HG02623 (cell line): ENCODE measurements around the gene BBS9.

Experiments
- ATAC-seq: cut with Tn5 transposase; IDR thresholded peaks from one replicate; pipeline ENCODE4 v1.9.1; 2021; ENCODE audit warnings: moderate library complexity; ENCODE audit not compliant: unreplicated experiment

The BBS9 gene

GRCh38 chr7:33351709-33352108, 222.3 kb downstream of the BBS9 start:
- no peak for ATAC-seq

- ATAC-seq: no peak
Measured at GRCh38 chr7:33354201-33354600, 224.8 kb downstream of the BBS9 start.

- no peak for ATAC-seq
Measured at GRCh38 chr7:33355386-33355785, 226.0 kb downstream of the BBS9 start.

- ATAC-seq: no peak
Measured at GRCh38 chr7:33356336-33356735, 227.0 kb downstream of the BBS9 start.

GRCh38 chr7:33357846-33358245, 228.5 kb downstream of the BBS9 start:
- no peak for ATAC-seq

GRCh38 chr7:33369888-33370287, 240.5 kb downstream of the BBS9 start:
- no peak for ATAC-seq

- no peak for ATAC-seq
Measured at GRCh38 chr7:33373195-33373594, 243.8 kb downstream of the BBS9 start.

- no peak for ATAC-seq
Measured at GRCh38 chr7:33379891-33380525, 250.6 kb downstream of the BBS9 start.

- ATAC-seq: no peak
Measured at GRCh38 chr7:33388332-33388731, 259.0 kb downstream of the BBS9 start.

GRCh38 chr7:33392148-33392547, 262.8 kb downstream of the BBS9 start:
- no peak for ATAC-seq

- no peak for ATAC-seq
Measured at GRCh38 chr7:33393770-33394169, 264.4 kb downstream of the BBS9 start.

GRCh38 chr7:33395340-33395739, 266.0 kb downstream of the BBS9 start:
- no peak for ATAC-seq

- no peak for ATAC-seq
Measured at GRCh38 chr7:33399528-33400213, 270.3 kb downstream of the BBS9 start.

- no peak for ATAC-seq
Measured at GRCh38 chr7:33400214-33400538, 270.8 kb downstream of the BBS9 start.

GRCh38 chr7:33410266-33410665, 280.9 kb downstream of the BBS9 start:
- ATAC-seq: no peak

GRCh38 chr7:33411020-33411419, 281.7 kb downstream of the BBS9 start:
- no peak for ATAC-seq

GRCh38 chr7:33412331-33412730, 283.0 kb downstream of the BBS9 start:
- ATAC-seq: no peak

GRCh38 chr7:33418251-33418701, 288.9 kb downstream of the BBS9 start:
- ATAC-seq: no peak

GRCh38 chr7:33420311-33420940, 291.1 kb downstream of the BBS9 start:
- ATAC-seq: no peak

GRCh38 chr7:33421429-33421828, 292.1 kb downstream of the BBS9 start:
- no peak for ATAC-seq

GRCh38 chr7:33422141-33422540, 292.8 kb downstream of the BBS9 start:
- ATAC-seq: no peak
